GM13976 (cell line): ENCODE results near the gene SMIM26.

Source experiments
- DNase-seq: peaks from one replicate; pipeline ENCODE4 v3.0.0; 2012; ENCODE audit warnings: low spot score
- in situ Hi-C: fragments of 300-500 bp; cut with MboI; formaldehyde crosslinking; loops from one replicate; pipeline ENCODE4 v1.12.0; 2022; ENCODE audit warnings: low sequenced_read_pairs, mixed read lengths, inconsistent platforms; ENCODE audit not compliant: unreplicated experiment
- TF ChIP-seq, protein P1 (sequence below): IDR thresholded peaks from 2 replicates; pipeline ENCODE4 v1.5.1; 2012; ENCODE audit warnings: borderline replicate concordance, mild to moderate bottlenecking; ENCODE audit not compliant: insufficient read depth; ENCODE audit errors: extremely low read depth, missing control alignments, control extremely low read depth

SMIM26 gene

GRCh38 chr20:18614244-18614643 is 47.0 kb downstream of the SMIM26 start:
- no peak for DNase-seq
- in situ Hi-C loops, result no loop called here
- TF ChIP-seq, protein P1, sequence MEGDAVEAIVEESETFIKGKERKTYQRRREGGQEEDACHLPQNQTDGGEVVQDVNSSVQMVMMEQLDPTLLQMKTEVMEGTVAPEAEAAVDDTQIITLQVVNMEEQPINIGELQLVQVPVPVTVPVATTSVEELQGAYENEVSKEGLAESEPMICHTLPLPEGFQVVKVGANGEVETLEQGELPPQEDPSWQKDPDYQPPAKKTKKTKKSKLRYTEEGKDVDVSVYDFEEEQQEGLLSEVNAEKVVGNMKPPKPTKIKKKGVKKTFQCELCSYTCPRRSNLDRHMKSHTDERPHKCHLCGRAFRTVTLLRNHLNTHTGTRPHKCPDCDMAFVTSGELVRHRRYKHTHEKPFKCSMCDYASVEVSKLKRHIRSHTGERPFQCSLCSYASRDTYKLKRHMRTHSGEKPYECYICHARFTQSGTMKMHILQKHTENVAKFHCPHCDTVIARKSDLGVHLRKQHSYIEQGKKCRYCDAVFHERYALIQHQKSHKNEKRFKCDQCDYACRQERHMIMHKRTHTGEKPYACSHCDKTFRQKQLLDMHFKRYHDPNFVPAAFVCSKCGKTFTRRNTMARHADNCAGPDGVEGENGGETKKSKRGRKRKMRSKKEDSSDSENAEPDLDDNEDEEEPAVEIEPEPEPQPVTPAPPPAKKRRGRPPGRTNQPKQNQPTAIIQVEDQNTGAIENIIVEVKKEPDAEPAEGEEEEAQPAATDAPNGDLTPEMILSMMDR, result no peak

DNA sequence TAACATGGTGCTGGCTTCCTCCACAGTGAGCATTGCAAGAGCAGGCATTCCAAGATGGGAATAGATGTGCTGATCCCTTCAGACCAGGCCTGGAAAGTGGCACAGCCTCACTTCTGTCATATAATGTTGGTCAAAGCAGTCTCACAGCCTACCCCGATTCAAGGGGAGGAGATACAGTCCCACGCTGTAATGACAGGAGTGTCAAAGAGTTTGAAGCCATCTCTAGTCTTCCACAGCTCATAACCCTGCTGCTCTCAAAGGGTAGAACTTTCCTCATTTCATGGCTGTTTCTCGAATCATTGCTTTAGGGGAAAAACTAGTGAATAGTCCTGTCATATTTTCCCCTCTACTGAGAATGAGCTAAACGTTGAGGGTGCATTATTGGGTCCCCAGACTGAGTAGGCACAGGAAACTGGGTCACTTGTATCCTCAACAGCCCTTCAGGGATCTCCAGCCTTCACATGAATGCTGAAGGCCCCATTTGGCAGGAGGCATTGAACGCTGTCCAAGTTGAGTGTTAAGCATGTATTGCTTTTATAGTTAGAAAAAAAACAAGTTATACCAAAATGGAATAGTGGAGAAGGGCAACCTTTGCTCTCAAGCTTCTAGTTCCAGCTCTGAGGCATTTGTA is 47.9 kb downstream of the SMIM26 start:
- TF ChIP-seq, protein P1, result no peak
- in situ Hi-C loops, result no loop called here
- no peak for DNase-seq
